Measurements from ENCODE around the gene CTAG1A. TPM values are rescaled to one million over a fixed set of nuclear protein-coding genes. Genes with fewer than 3 reads are reported as not detected.

The CTAG1A gene
- total and polyA plus RNA-seq, 9 of the 15 experiments (the other 6 are each of a cell fraction or from before 2014, with no cell fraction given), result 0.32 TPM; not detected in 8

- peak; percentile 93 for TF ChIP-seq JUN (IDR thresholded peaks at IDR 0.05; ENCODE audit: borderline replicate concordance, low read depth, low read length)
- TF ChIP-seq JUN (CRISPR knock-in tag; IDR thresholded peaks at IDR 0.05; ENCODE audit: borderline replicate concordance), result 0 out of 2 replicates have a peak, but pooled peaks have one; percentile 38
- TF ChIP-seq ZKSCAN1 (IDR thresholded peaks at IDR 0.05; ENCODE audit: low read depth, low read length), result no peak
- TF ChIP-seq KHSRP (IDR thresholded peaks at IDR 0.05), result no peak
- TF ChIP-seq TEAD1 (CRISPR knock-in tag; IDR thresholded peaks at IDR 0.05), result peak in 1 of 2 experiments; percentile 42; a peak in 1 of 4 replicates
- TF ChIP-seq HINFP (tag; conservative IDR thresholded peaks at IDR 0.05; ENCODE audit: low read depth), result no peak
- peak; percentile 48; the same call in 1 of the 2 replicates for TF ChIP-seq POLR2G (IDR thresholded peaks at IDR 0.05; ENCODE audit: low read depth, low read length)
- TF ChIP-seq JUNB (CRISPR knock-in tag; conservative IDR thresholded peaks at IDR 0.05), result peak; percentile 39; the same call in 1 of the 2 replicates
- TF ChIP-seq ZNF436 (CRISPR knock-in tag; IDR thresholded peaks at IDR 0.05), result no peak
- peak; percentile 57 for TF ChIP-seq PKNOX1 (IDR thresholded peaks at IDR 0.05)
- TF ChIP-seq MTA3 (IDR thresholded peaks at IDR 0.05; ENCODE audit: borderline replicate concordance), result peak; percentile 86
- TF ChIP-seq ZNF311 (CRISPR knock-in tag; IDR thresholded peaks at IDR 0.05), result no peak
- no peak for TF ChIP-seq ELF2 (CRISPR knock-in tag; IDR thresholded peaks at IDR 0.05)
- TF ChIP-seq ARID1B (IDR thresholded peaks at IDR 0.05), result peak; percentile 91
- TF ChIP-seq ZNF174 (CRISPR knock-in tag; IDR thresholded peaks at IDR 0.05), result no peak
- TF ChIP-seq, protein P1, sequence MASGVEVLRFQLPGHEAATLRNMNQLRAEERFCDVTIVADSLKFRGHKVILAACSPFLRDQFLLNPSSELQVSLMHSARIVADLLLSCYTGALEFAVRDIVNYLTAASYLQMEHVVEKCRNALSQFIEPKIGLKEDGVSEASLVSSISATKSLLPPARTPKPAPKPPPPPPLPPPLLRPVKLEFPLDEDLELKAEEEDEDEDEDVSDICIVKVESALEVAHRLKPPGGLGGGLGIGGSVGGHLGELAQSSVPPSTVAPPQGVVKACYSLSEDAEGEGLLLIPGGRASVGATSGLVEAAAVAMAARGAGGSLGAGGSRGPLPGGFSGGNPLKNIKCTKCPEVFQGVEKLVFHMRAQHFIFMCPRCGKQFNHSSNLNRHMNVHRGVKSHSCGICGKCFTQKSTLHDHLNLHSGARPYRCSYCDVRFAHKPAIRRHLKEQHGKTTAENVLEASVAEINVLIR (CRISPR knock-in tag; IDR thresholded peaks at IDR 0.05), result no peak
- no peak for TF ChIP-seq IRF1 (CRISPR knock-in tag; IDR thresholded peaks at IDR 0.05; ENCODE audit: borderline replicate concordance)
- no peak for TF ChIP-seq HNRNPLL (IDR thresholded peaks at IDR 0.05; ENCODE audit: low read depth, low read length, poor library complexity, severe bottlenecking)
- 0 out of 2 replicates have a peak, but pooled peaks have one; percentile 70 for TF ChIP-seq XRCC5 (IDR thresholded peaks at IDR 0.05; ENCODE audit: low read depth, low read length)
- no peak for TF ChIP-seq ZFP30 (CRISPR knock-in tag; IDR thresholded peaks at IDR 0.05; ENCODE audit: borderline replicate concordance)
- no peak for TF ChIP-seq PYGO2 (tag; IDR thresholded peaks at IDR 0.05)
- TF ChIP-seq MTA2 (IDR thresholded peaks at IDR 0.05; ENCODE audit: low read depth), result no peak
- TF ChIP-seq SRF (CRISPR knock-in tag; IDR thresholded peaks at IDR 0.05), result peak in 1 of 2 experiments; percentile 67; a peak in 1 of 4 replicates
- TF ChIP-seq MTA1 (IDR thresholded peaks at IDR 0.05; ENCODE audit: borderline replicate concordance), result 0 out of 2 replicates have a peak, but pooled peaks have one; percentile 39
- TF ChIP-seq ZNF75A (CRISPR knock-in tag; IDR thresholded peaks at IDR 0.05), result no peak
These were observed 42.8 kb upstream of the CTAG1A start (continued) for GRCh38 chrX:154541896-154542722.
